Cardiac fibroblast (primary cell): ENCODE measurements around the gene PPFIA2.

Experiments
- DNase-seq, 2 donors: peaks; one replicate each; pipeline versions ENCODE4 v3.0.0 to v3.0.0-alpha.2; 2010; ENCODE audit warnings: low read depth in 2 of 2
- H3K4me3 ChIP-seq, 2 donors: replicated peaks in 1 of 2; 1 replicate in 1 of 2; 2 replicates in 1 of 2; pipeline ENCODE4 v1.5.1; 2011; ENCODE audit warnings: low read depth in 2 of 2, low read length in 2 of 2, mild to moderate bottlenecking in 2 of 2, moderate library complexity in 1 of 2
- TF ChIP-seq, protein P1 (sequence below): IDR thresholded peaks from one replicate; pipeline ENCODE4 v1.5.1; 2011; ENCODE audit warnings: low read depth, mild to moderate bottlenecking, low read length, inconsistent platforms

The PPFIA2 gene

DNA sequence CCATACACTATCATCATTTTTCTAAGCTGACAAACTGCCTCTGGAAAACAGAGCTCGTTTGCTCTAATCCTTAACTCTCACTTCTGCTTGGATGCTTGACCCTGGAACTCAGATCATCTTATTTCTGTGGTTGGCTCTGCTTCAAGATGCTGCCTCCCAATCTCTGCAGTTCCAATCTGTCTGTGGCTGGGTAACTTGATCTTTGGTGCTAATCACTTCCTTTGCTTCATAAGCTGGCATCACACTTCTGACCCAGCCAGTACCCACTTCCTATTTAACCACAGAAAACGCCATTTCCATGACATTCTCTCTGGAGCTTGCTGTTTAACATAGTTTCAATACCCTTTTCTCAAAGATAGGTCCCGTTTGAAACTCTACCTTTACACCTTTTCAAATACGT, 427.1 kb downstream of the PPFIA2 start:
- DNase-seq: peak in 1 of 2 donors; percentile 1
- no peak overlapping the region for H3K4me3 ChIP-seq
- TF ChIP-seq, protein P1, sequence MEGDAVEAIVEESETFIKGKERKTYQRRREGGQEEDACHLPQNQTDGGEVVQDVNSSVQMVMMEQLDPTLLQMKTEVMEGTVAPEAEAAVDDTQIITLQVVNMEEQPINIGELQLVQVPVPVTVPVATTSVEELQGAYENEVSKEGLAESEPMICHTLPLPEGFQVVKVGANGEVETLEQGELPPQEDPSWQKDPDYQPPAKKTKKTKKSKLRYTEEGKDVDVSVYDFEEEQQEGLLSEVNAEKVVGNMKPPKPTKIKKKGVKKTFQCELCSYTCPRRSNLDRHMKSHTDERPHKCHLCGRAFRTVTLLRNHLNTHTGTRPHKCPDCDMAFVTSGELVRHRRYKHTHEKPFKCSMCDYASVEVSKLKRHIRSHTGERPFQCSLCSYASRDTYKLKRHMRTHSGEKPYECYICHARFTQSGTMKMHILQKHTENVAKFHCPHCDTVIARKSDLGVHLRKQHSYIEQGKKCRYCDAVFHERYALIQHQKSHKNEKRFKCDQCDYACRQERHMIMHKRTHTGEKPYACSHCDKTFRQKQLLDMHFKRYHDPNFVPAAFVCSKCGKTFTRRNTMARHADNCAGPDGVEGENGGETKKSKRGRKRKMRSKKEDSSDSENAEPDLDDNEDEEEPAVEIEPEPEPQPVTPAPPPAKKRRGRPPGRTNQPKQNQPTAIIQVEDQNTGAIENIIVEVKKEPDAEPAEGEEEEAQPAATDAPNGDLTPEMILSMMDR: no peak

DNA sequence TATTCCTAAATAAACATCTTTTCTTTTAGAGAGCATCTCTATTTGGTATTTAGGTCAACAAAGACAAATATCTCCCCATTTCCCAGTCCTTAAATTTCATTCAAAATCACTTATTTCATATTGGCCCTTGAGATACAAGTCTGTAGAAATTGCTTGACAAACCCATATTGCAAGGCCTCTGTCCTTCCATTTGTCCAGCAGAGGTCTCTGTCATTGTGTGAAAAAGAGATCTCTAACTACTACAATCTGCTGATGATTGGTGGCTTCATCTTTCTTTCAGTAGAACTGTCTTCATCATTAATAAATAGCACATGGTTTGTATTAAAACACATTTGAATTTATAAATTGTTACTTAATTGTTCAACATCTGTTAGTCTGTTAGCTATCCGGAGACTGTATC, 428.7 kb downstream of the PPFIA2 start:
- peak in 1 of 2 donors; percentile 8 for DNase-seq
- H3K4me3 ChIP-seq: no peak overlapping the region
- TF ChIP-seq, protein P1: no peak

- DNase-seq: peak; percentile 5 to 41
- H3K4me3 ChIP-seq: no peak overlapping the region
- TF ChIP-seq, protein P1: peak; percentile 30
These were observed 430.1 kb downstream of the PPFIA2 start for GRCh38 chr12:81329085-81329484.

DNA sequence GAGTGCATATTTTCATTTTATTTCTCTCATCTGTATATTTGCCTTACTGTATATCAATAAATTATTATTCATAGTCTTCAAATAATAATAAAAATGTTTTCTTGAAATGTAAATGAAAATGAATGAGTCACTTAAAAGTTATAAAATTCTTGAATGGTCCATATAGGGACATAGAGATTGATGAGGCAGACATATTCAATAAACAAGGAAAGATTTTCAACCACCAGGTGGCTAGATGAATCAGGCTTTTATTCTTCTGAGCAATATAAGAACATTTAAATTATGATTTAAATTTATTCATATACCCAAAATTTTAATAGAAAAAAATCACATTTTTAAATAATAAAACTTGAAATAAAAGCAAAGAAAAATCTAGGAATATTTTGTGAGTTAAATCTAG, 431.7 kb downstream of the PPFIA2 start:
- H3K4me3 ChIP-seq: no peak overlapping the region
- no peak for DNase-seq
- TF ChIP-seq, protein P1: no peak

GRCh38 chr12:81325086-81325485, 434.1 kb downstream of the PPFIA2 start:
- TF ChIP-seq, protein P1: no peak
- H3K4me3 ChIP-seq: no peak overlapping the region
- DNase-seq: no peak

DNA sequence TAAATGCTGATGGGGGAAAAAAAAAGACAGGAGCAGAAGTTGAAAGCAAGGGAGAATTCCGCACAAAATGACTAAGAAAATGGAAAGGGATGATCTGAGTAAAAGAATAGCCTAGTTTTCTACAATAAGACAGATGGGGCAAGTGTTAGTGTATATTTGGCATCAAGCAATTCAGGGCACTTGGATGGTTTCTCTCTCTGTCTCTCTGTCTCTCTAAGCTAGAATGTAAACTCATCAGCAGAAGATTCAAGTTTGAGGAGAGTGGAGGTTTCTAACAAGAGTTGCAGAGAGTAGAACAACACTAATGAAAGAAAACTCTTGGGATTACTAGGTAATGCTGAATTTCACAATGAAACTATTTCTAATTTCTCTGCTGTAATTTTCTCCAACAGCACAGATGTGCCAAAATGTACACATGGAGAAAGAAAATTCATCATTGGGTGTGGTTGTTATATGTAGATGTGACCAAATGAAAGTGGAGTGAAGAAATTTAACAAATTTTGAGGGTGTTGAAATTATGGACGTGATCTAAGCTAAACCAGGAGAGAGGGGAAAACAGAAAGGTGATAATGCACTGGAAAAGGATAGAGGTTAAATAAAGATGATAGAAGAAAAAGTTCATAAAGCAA, 444.1 kb downstream of the PPFIA2 start:
- no peak overlapping the region for H3K4me3 ChIP-seq
- TF ChIP-seq, protein P1: no peak
- DNase-seq: no peak

- no peak for DNase-seq
- TF ChIP-seq, protein P1: no peak
- no peak overlapping the region for H3K4me3 ChIP-seq
These were observed 455.2 kb downstream of the PPFIA2 start for GRCh38 chr12:81303935-81304334.
